IMR-90 (cell line): Measurements from ENCODE around the gene DYNC1LI2. TPM values are rescaled to one million over a fixed set of nuclear protein-coding genes. Genes with fewer than 3 reads are reported as not detected.

Experiments
- ATAC-seq: fragments of 200-7000 bp; cut with Tn5 transposase; 2 replicates; pipeline ENCODE4 v1.9.1; 2020; ENCODE audit warnings: low read depth, mild to moderate bottlenecking, moderate library complexity
- BruUV-seq: library from RNA; stranded (reverse); fragments of 400-500 nt; replicated peaks from 2 replicates; lab custom pipeline; 2021; lab: Mats Ljungman, UMichigan
- CTCF ChIA-PET: fragments of 300-600 bp; formaldehyde crosslinking; extraction: SDS; loops from one replicate; lab custom pipeline; 2021; ENCODE audit warnings: antibody characterized with exemption; lab: Yijun Ruan, JAX
- POLR2A ChIA-PET: fragments of 300-600 bp; sonication (Branson Sonifier 250); formaldehyde crosslinking; loops from one replicate; lab custom pipeline; 2022; ENCODE audit warnings: antibody characterized with exemption; ENCODE audit not compliant: unreplicated experiment; lab: Charles Lee
- DNase-seq: peaks from one replicate; pipeline ENCODE4 v3.0.0; 2013
- H2AFZ ChIP-seq: replicated peaks from 2 replicates; pipeline ENCODE3; 2013; ENCODE audit warnings: low read length, mild to moderate bottlenecking; ENCODE audit not compliant: poor library complexity
- H2AK5ac ChIP-seq: 2 replicates; pipeline ENCODE4 v1.6.1; 2013; ENCODE audit warnings: low read depth, low read length, inconsistent platforms
- H2AK9ac ChIP-seq: replicated peaks from 2 replicates; pipeline ENCODE3; 2013; ENCODE audit warnings: mild to moderate bottlenecking, low read depth, low read length, moderate library complexity; ENCODE audit not compliant: poor library complexity
- H2BK120ac ChIP-seq: 2 replicates; pipeline ENCODE4 v1.6.1; 2013; ENCODE audit warnings: low read depth, low read length, inconsistent platforms
- H2BK15ac ChIP-seq: 3 replicates; pipeline ENCODE4 v1.6.1; 2013; ENCODE audit warnings: low read depth, low read length, inconsistent platforms
- H2BK20ac ChIP-seq: 2 replicates; pipeline ENCODE4 v1.6.1; 2013; ENCODE audit warnings: low read depth, mild to moderate bottlenecking, inconsistent platforms, low read length, moderate library complexity
- H2BK5ac ChIP-seq: 2 replicates; pipeline ENCODE4 v1.6.1; 2013; ENCODE audit warnings: mild to moderate bottlenecking, low read depth, low read length, inconsistent platforms; ENCODE audit not compliant: poor library complexity, severe bottlenecking
- H3K14ac ChIP-seq: replicated peaks from 2 replicates; pipeline ENCODE4 v1.6.1; 2013; ENCODE audit warnings: low read depth, low read length, inconsistent platforms
- H3K18ac ChIP-seq: 2 replicates; pipeline ENCODE4 v1.6.1; 2013; ENCODE audit warnings: low read depth, low read length, control low read depth
- H3K23ac ChIP-seq: 2 replicates; pipeline ENCODE4 v1.6.1; 2013; ENCODE audit warnings: low read depth, low read length, inconsistent platforms
- H3K27ac ChIP-seq: 2 replicates; pipeline ENCODE4 v1.5.1; 2013; ENCODE audit warnings: mild to moderate bottlenecking, control low read depth, low read length; ENCODE audit not compliant: insufficient read depth
- H3K27me3 ChIP-seq: 2 replicates; pipeline ENCODE4 v1.6.1; 2013; ENCODE audit warnings: low read length; ENCODE audit not compliant: control insufficient read depth, insufficient read depth
- H3K36me3 ChIP-seq: 2 replicates; pipeline ENCODE4 v1.6.1; 2013; ENCODE audit warnings: low read length, mixed read lengths; ENCODE audit not compliant: control insufficient read depth, insufficient read depth
- H3K4ac ChIP-seq: 2 replicates; pipeline ENCODE4 v1.6.1; 2013; ENCODE audit warnings: low read depth, low read length, inconsistent platforms
- H3K4me1 ChIP-seq: 2 replicates; pipeline ENCODE4 v1.6.1; 2013; ENCODE audit warnings: low read length, mixed read lengths; ENCODE audit not compliant: control insufficient read depth, insufficient read depth
- H3K4me2 ChIP-seq: 2 replicates; pipeline ENCODE4 v1.6.1; 2013; ENCODE audit warnings: low read depth, mild to moderate bottlenecking, control low read depth, low read length, moderate library complexity
- H3K4me3 ChIP-seq: 2 replicates; pipeline ENCODE4 v1.5.1; 2013; ENCODE audit warnings: low read depth, mild to moderate bottlenecking, control low read depth, low read length, moderate library complexity; ENCODE audit not compliant: insufficient read depth
- H3K56ac ChIP-seq: 2 replicates; pipeline ENCODE4 v1.6.1; 2013; ENCODE audit warnings: low read length, inconsistent platforms; ENCODE audit not compliant: insufficient read depth; ENCODE audit errors: extremely low read depth
- H3K79me1 ChIP-seq, 2 experiments: 2 replicates each; pipeline ENCODE4 v1.6.1; 2013; ENCODE audit warnings: low read length in 2 of 2, inconsistent platforms in 1 of 2, low read depth in 1 of 2
- H3K9ac ChIP-seq: 2 replicates; pipeline ENCODE4 v1.6.1; 2013; ENCODE audit warnings: low read depth, low read length, control low read depth
- H3K9me1 ChIP-seq: 2 replicates; pipeline ENCODE4 v1.6.1; 2013; ENCODE audit warnings: low read length, inconsistent platforms; ENCODE audit not compliant: insufficient read depth
- H3K9me3 ChIP-seq: 2 replicates; pipeline ENCODE4 v1.6.1; 2013; ENCODE audit warnings: low read length; ENCODE audit not compliant: control insufficient read depth, insufficient read depth
- H4K20me1 ChIP-seq: 2 replicates; pipeline ENCODE4 v1.6.1; 2013; ENCODE audit warnings: low read length, inconsistent platforms; ENCODE audit not compliant: insufficient read depth
- H4K5ac ChIP-seq: 2 replicates; pipeline ENCODE4 v1.6.1; 2013; ENCODE audit warnings: mild to moderate bottlenecking, low read depth, low read length, control low read depth
- H4K8ac ChIP-seq, 2 experiments: 2 replicates each; pipeline ENCODE4 v1.6.1; 2013; ENCODE audit warnings: low read depth in 2 of 2, low read length in 2 of 2, control low read depth in 1 of 2, inconsistent platforms in 1 of 2
- H4K91ac ChIP-seq: 2 replicates; pipeline ENCODE4 v1.6.1; 2013; ENCODE audit warnings: low read depth, low read length, inconsistent platforms; ENCODE audit not compliant: insufficient read depth
- CEBPB ChIP-seq: IDR thresholded peaks from 2 replicates; pipeline ENCODE4 v1.6.1; 2012; ENCODE audit warnings: low read depth, low read length, improper control_type of control experiment
- CHD1 ChIP-seq: IDR thresholded peaks from 2 replicates; pipeline ENCODE4 v1.6.1; 2012; ENCODE audit warnings: low read depth, low read length, improper control_type of control experiment
- CTCF ChIP-seq: conservative IDR thresholded peaks from 2 replicates; pipeline ENCODE4 v1.5.1; 2012; ENCODE audit warnings: mild to moderate bottlenecking, low read depth, low read length, improper control_type of control experiment
- FOS ChIP-seq: fragments of 150-350 bp; IDR thresholded peaks from 2 replicates; pipeline ENCODE4 v1.6.1; 2016; ENCODE audit warnings: low read depth, low read length
- MAFK ChIP-seq: IDR thresholded peaks from 2 replicates; pipeline ENCODE4 v1.6.1; 2012; ENCODE audit warnings: low read depth, low read length, improper control_type of control experiment
- POLR2A ChIP-seq: IDR thresholded peaks from 2 replicates; pipeline ENCODE4 v1.6.1; 2012; ENCODE audit warnings: mild to moderate bottlenecking, low read depth, low read length
- RAD21 ChIP-seq: IDR thresholded peaks from 2 replicates; pipeline ENCODE4 v1.6.1; 2012; ENCODE audit warnings: low read length, improper control_type of control experiment
- RCOR1 ChIP-seq: IDR thresholded peaks from 2 replicates; pipeline ENCODE4 v1.6.1; 2012; ENCODE audit warnings: mild to moderate bottlenecking, low read length, improper control_type of control experiment; ENCODE audit not compliant: insufficient replicate concordance
- RFX5 ChIP-seq: IDR thresholded peaks from 2 replicates; pipeline ENCODE4 v1.8.0; 2012; ENCODE audit warnings: low read depth, mild to moderate bottlenecking, low read length, moderate library complexity
- WGBS, 2 experiments: methylation state at CpG; one replicate each; pipeline versions ENCODE4 v1.1.5 to v1.1.7; 2013; ENCODE audit warnings: missing lambda C conversion rate in 2 of 2; ENCODE audit not compliant: insufficient read length in 1 of 2; ENCODE audit errors: extremely low coverage in 2 of 2; 5-methylcytosine and 5-hydroxymethylcytosine counted together
- dilution Hi-C: fragments of 300-500 bp; cut with HindIII; formaldehyde crosslinking; loops from one replicate; pipeline ENCODE4 v1.14.3; 2018; ENCODE audit warnings: low sequenced_read_pairs; ENCODE audit not compliant: unreplicated experiment
- in situ Hi-C: fragments of 300-500 bp; cut with MboI; formaldehyde crosslinking; loops from 3 replicates; pipeline ENCODE4 v1.14.3; 2019; ENCODE audit warnings: low sequenced_read_pairs, inconsistent platforms, mixed read lengths
- intact Hi-C: fragments of 100-400 bp; cut with micrococcal nuclease; formaldehyde crosslinking; loops from 2 replicates; pipeline ENCODE4 v1.10.0; 2022
- polyA plus RNA-seq, 3 experiments: library from polyadenylated mRNA; depleted of rRNA; stranded (reverse); fragments of >200 nt; gene quantifications; 2 replicates each; pipeline ENCODE4 v1.2.3, GENCODE V29; 2012; ENCODE audit warnings: low replicate concordance in 1 of 3
- total RNA-seq: library from RNA; depleted of rRNA; stranded (reverse); fragments of >200 nt; gene quantifications from 2 replicates; pipeline ENCODE4 v1.2.3, GENCODE V29; 2012

DYNC1LI2 gene
- total and polyA plus RNA-seq, 2 of the 4 experiments (the other 2 are of a cell fraction), result 65.3 to 88.4 TPM

- ChIA-PET CTCF (interaction anchor here (0.6 to 1.7 kb wide), 3 partner anchors 14 to 114 kb away, joined by 3 to 4 read pairs (median 3); no protein-coding TSS in a partner anchor), POLR2A (no interaction called here)
- DNase-seq (no peak), ATAC-seq (no peak)
- Histone ChIP-seq H2AK9ac (no peak overlapping the region), H4K8ac (no peak overlapping the region), H4K20me1 (peaks cover 18% of the 10 kb centered on the region), H2AK5ac (no peak overlapping the region), H2BK20ac (no peak overlapping the region), H3K4me2 (no peak overlapping the region), H3K79me1 (peaks cover 12 to 20% of the 10 kb centered on the region in 2 experiments; a peak in 3 of 4 replicates), H2BK15ac (no peak overlapping the region), H3K23ac (no peak overlapping the region), H3K4me1 (peaks cover 4% of the 10 kb centered on the region), H3K4me3 (no peak overlapping the region), H3K4ac (no peak overlapping the region), H3K9ac (no peak overlapping the region), H3K27me3 (peaks cover 9% of the 10 kb centered on the region), H2BK120ac (no peak overlapping the region), H4K5ac (no peak overlapping the region), H4K91ac (no peak overlapping the region), H3K36me3 (peaks cover 4% of the 10 kb centered on the region), H3K56ac (no peak overlapping the region), H3K27ac (no peak overlapping the region), H2AFZ (no peak overlapping the region), H3K9me1 (peaks cover 2% of the 10 kb centered on the region; the same call in 1 of the 2 replicates), H3K14ac (no peak overlapping the region), H3K9me3 (no peaks in the 10 kb centered on the region), H3K18ac (no peak overlapping the region), H2BK5ac (no peak overlapping the region)
- intact Hi-C loops, result loop anchor here (5.0 kb wide), 1 partner anchor 113 kb away; no protein-coding TSS in a partner anchor
- no TSS peak for BruUV-seq
- TF ChIP-seq POLR2A (no peak), CTCF (no peak), MAFK (no peak), RAD21 (no peak), RCOR1 (no peak), FOS (no peak), RFX5 (no peak), CHD1 (no peak), CEBPB (no peak)
- in situ Hi-C loops, result no loop called here
- dilution Hi-C loops, result no loop called here
- no CpG with 5 or more reads among the region's 2 CpGs for WGBS, 2 experiments
These were observed 2.8 kb upstream of the DYNC1LI2 start for GRCh38 chr16:66754211-66754610.
